ENCODE results near the gene YES1. TPM values are rescaled to one million over a fixed set of nuclear protein-coding genes. Genes with fewer than 3 reads are reported as not detected.
A peak's percentile ranks its signal among the peaks of the same experiment; 100 is the strongest.
"Not testable (repeated sequence)": the region's sequence is repeated elsewhere in the genome, so short reads cannot be mapped to it uniquely, and the experiment has no call there.

YES1 gene
- total and polyA plus RNA-seq, 4 donors: 12.5 to 57.6 (median 21.9) TPM

DNA sequence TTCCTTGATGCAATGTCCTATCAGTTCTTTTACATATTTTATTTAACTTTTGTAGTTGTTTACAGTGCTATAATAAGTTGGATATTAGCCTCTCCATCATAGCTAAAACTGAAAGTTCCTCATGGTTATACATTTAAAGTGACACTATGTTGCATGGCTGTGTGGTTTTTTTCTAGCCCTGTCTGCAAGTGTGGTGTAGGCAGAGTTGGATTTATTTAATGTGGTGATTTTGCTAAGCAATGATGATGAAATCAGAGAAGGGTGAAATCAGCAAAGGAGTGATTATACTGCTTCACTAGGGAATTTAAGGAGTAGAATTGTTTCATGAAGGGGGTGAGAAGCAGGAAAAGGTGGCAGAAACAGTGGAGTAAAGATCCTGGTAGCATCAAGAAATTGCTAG lies 81.3 kb downstream of the YES1 start:
- DNase-seq (ENCODE audit: low spot score): no peak
- Histone ChIP-seq H3K9ac (ENCODE audit: low read depth in 1 of 2, low read length in 2 of 2) (no peak overlapping the region), H3K36me3 (ENCODE audit: control insufficient read depth in 4 of 4, insufficient read depth in 3 of 4, low read depth in 1 of 4, low read length in 3 of 4) (peaks cover 0 to 20% (median 9%) of the 10 kb centered on the region in 4 donors), H3K4me3 (ENCODE audit: low read depth in 1 of 3, low read length in 3 of 3) (no peak overlapping the region), H3K9me3 (ENCODE audit: control insufficient read depth in 4 of 4, low read length in 3 of 4) (no peaks in the 10 kb centered on the region), H3K27me3 (ENCODE audit: control insufficient read depth in 4 of 4, insufficient read depth in 4 of 4, low read length in 3 of 4) (no peaks in the 10 kb centered on the region), H3K4me1 (ENCODE audit: control insufficient read depth in 4 of 4, insufficient read depth in 4 of 4, low read length in 3 of 4) (no peaks in the 10 kb centered on the region), H3K27ac (ENCODE audit: low read depth in 1 of 2, low read length in 2 of 2) (no peak overlapping the region)
- TF ChIP-seq RXRA (IDR thresholded peaks at IDR 0.05) (no peak), HNF4G (IDR thresholded peaks at IDR 0.05) (no peak), GABPA (IDR thresholded peaks at IDR 0.05 in 1 of 2, conservative IDR thresholded peaks at IDR 0.05 in 1 of 2) (no peak), EGR1 (IDR thresholded peaks at IDR 0.05; ENCODE audit: low read depth in 2 of 2) (no peak)

DNA sequence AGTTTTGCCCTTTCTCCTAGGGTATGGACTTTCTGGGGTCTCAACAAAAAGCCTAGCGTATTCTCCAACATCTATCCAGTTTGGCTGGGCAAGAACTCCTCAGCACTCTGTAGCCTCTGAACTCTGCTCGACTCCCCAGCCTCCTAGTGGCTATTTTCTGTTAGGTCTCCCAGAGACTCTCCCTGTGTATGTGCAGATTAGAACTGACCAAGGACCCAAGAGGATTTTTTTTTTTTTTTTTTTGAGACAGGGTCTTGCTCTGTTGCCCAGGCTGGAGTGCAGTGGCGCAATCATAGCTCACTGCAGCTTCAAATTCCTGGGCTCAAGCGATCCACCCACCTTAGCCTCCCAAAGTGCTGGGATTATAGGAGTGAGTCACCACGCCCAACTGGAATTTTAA lies 81.9 kb downstream of the YES1 start:
- peaks cover 0 to 14% (median 7%) of the 10 kb centered on the region in 4 donors for H3K36me3 ChIP-seq (ENCODE audit: control insufficient read depth in 4 of 4, insufficient read depth in 3 of 4, low read depth in 1 of 4, low read length in 3 of 4)
- DNase-seq (ENCODE audit: low spot score); H3K4me3 ChIP-seq (ENCODE audit: low read depth in 1 of 3, low read length in 3 of 3); H3K9me3 ChIP-seq (ENCODE audit: control insufficient read depth in 4 of 4, low read length in 3 of 4); H3K27ac ChIP-seq (ENCODE audit: low read depth in 1 of 2, low read length in 2 of 2); H3K4me1 ChIP-seq (ENCODE audit: control insufficient read depth in 4 of 4, insufficient read depth in 4 of 4, low read length in 3 of 4); H3K27me3 ChIP-seq (ENCODE audit: control insufficient read depth in 4 of 4, insufficient read depth in 4 of 4, low read length in 3 of 4); H3K9ac ChIP-seq (ENCODE audit: low read depth in 1 of 2, low read length in 2 of 2): not testable (repeated sequence)
- WGBS: 96% methylated on average over 5 of the region's 5 CpGs
- peak in 1 of 2 donors; percentile 60 for TF ChIP-seq RAD21 (IDR thresholded peaks at IDR 0.05)
- TF ChIP-seq, protein P1, sequence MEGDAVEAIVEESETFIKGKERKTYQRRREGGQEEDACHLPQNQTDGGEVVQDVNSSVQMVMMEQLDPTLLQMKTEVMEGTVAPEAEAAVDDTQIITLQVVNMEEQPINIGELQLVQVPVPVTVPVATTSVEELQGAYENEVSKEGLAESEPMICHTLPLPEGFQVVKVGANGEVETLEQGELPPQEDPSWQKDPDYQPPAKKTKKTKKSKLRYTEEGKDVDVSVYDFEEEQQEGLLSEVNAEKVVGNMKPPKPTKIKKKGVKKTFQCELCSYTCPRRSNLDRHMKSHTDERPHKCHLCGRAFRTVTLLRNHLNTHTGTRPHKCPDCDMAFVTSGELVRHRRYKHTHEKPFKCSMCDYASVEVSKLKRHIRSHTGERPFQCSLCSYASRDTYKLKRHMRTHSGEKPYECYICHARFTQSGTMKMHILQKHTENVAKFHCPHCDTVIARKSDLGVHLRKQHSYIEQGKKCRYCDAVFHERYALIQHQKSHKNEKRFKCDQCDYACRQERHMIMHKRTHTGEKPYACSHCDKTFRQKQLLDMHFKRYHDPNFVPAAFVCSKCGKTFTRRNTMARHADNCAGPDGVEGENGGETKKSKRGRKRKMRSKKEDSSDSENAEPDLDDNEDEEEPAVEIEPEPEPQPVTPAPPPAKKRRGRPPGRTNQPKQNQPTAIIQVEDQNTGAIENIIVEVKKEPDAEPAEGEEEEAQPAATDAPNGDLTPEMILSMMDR (IDR thresholded peaks at IDR 0.05; ENCODE audit: low read depth, low read length, missing input control): peak; percentile 20

DNA sequence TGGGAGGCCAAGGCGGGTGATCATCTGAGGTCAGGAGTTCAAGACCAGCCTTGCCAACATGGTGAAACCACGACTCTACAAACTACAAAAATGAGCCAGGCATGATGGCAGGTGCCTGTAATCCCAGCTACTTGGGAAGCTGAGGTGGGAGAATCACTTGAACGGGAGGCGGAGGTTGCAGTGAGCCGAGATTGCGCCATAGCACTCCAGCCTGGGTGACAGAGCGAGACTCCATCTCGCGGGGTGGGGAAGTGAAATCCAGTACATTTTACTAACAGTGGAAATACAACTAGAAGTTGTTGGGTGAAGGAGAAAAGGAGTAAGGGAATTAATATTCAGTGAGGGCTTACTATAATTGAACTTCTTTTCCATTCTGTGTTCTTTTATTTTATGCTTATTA lies 86.4 kb downstream of the YES1 start:
- Histone ChIP-seq H3K4me1 (ENCODE audit: control insufficient read depth in 4 of 4, insufficient read depth in 4 of 4, low read length in 3 of 4) (no peaks in the 10 kb centered on the region), H3K9ac (ENCODE audit: low read depth in 1 of 2, low read length in 2 of 2) (no peak overlapping the region), H3K27ac (ENCODE audit: low read depth in 1 of 2, low read length in 2 of 2) (no peak overlapping the region), H3K27me3 (ENCODE audit: control insufficient read depth in 4 of 4, insufficient read depth in 4 of 4, low read length in 3 of 4) (no peaks in the 10 kb centered on the region), H3K4me3 (ENCODE audit: low read depth in 1 of 3, low read length in 3 of 3) (no peak overlapping the region), H3K36me3 (ENCODE audit: control insufficient read depth in 4 of 4, insufficient read depth in 3 of 4, low read depth in 1 of 4, low read length in 3 of 4) (peaks cover 0 to 2% (median under 1%) of the 10 kb centered on the region in 4 donors), H3K9me3 (ENCODE audit: control insufficient read depth in 4 of 4, low read length in 3 of 4) (no peaks in the 10 kb centered on the region)
- no peak for DNase-seq (ENCODE audit: low spot score)
- 95% methylated on average over 9 of the region's 9 CpGs for WGBS
- TF ChIP-seq HNF4G (IDR thresholded peaks at IDR 0.05) (no peak), GABPA (IDR thresholded peaks at IDR 0.05 in 1 of 2, conservative IDR thresholded peaks at IDR 0.05 in 1 of 2) (no peak), RAD21 (IDR thresholded peaks at IDR 0.05) (no peak)

DNA sequence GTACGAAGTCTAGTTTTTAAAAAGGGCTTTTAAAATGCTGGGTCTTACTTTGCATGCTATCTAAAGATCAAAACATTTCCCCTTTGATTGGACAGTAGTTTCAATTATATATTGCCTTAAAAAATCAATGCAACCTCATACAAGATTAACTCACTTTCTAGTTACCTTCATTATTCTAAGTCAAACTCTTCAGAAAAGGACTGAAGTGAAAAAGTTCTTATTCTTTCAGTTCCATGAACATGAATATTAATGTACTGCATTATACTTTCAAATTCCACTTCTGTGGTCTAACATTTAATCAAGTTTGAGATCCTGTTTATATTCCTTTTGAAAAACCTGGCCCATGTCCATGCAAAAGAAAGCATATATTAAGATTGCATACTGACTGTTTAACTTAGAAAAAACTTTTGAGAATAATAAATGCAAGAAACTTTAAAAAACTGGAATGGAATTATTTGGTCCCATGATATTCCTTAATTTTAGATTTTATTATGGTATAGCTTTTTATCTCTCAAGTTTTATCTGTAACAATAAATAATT lies 88.4 kb downstream of the YES1 start:
- WGBS: 97% methylated on average over 1 of the region's 1 CpG
- Histone ChIP-seq H3K36me3 (ENCODE audit: control insufficient read depth in 4 of 4, insufficient read depth in 3 of 4, low read depth in 1 of 4, low read length in 3 of 4) (peaks cover 0 to 2% (median 0%) of the 10 kb centered on the region in 4 donors), H3K4me1 (ENCODE audit: control insufficient read depth in 4 of 4, insufficient read depth in 4 of 4, low read length in 3 of 4) (no peaks in the 10 kb centered on the region), H3K9me3 (ENCODE audit: control insufficient read depth in 4 of 4, low read length in 3 of 4) (no peaks in the 10 kb centered on the region), H3K27me3 (ENCODE audit: control insufficient read depth in 4 of 4, insufficient read depth in 4 of 4, low read length in 3 of 4) (no peaks in the 10 kb centered on the region), H3K9ac (ENCODE audit: low read depth in 1 of 2, low read length in 2 of 2) (no peak overlapping the region), H3K27ac (ENCODE audit: low read depth in 1 of 2, low read length in 2 of 2) (no peak overlapping the region), H3K4me3 (ENCODE audit: low read depth in 1 of 3, low read length in 3 of 3) (no peak overlapping the region)
- TF ChIP-seq FOXA2 (IDR thresholded peaks at IDR 0.05): no peak
- no peak for TF ChIP-seq SP1 (IDR thresholded peaks at IDR 0.05)
- TF ChIP-seq RXRA (IDR thresholded peaks at IDR 0.05): no peak
- no peak for TF ChIP-seq NR2F2 (IDR thresholded peaks at IDR 0.05)
- no peak for TF ChIP-seq JUND (IDR thresholded peaks at IDR 0.05)
- no peak for TF ChIP-seq HNF4G (IDR thresholded peaks at IDR 0.05)
- TF ChIP-seq, protein P2, sequence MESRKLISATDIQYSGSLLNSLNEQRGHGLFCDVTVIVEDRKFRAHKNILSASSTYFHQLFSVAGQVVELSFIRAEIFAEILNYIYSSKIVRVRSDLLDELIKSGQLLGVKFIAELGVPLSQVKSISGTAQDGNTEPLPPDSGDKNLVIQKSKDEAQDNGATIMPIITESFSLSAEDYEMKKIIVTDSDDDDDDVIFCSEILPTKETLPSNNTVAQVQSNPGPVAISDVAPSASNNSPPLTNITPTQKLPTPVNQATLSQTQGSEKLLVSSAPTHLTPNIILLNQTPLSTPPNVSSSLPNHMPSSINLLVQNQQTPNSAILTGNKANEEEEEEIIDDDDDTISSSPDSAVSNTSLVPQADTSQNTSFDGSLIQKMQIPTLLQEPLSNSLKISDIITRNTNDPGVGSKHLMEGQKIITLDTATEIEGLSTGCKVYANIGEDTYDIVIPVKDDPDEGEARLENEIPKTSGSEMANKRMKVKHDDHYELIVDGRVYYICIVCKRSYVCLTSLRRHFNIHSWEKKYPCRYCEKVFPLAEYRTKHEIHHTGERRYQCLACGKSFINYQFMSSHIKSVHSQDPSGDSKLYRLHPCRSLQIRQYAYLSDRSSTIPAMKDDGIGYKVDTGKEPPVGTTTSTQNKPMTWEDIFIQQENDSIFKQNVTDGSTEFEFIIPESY (IDR thresholded peaks at IDR 0.05): no peak
- no peak for TF ChIP-seq TAF1 (conservative IDR thresholded peaks at IDR 0.05)
- DNase-seq (ENCODE audit: low spot score): no peak

Measured in liver (tissue), 9 donors.